HFF-Myc (cell line): ENCODE results near the gene FCAMR.
"Not testable (repeated sequence)": the region's sequence is repeated elsewhere in the genome, so short reads cannot be mapped to it uniquely, and the experiment has no call there.

ENCODE experiments used
- DNase-seq: peaks from one replicate; pipeline ENCODE4 v3.0.0-alpha.2; 2011; ENCODE audit warnings: low read depth; ENCODE audit errors: extremely low read depth
- H3K4me3 ChIP-seq: replicated peaks from 2 replicates; pipeline ENCODE4 v1.5.1; 2011; ENCODE audit warnings: low read depth, mild to moderate bottlenecking, control low read depth, low read length
- CTCF ChIP-seq: IDR thresholded peaks from 2 replicates; pipeline ENCODE4 v1.5.1; 2012; ENCODE audit warnings: mild to moderate bottlenecking, low read depth, low read length, control low read depth; ENCODE audit errors: missing control alignments

The FCAMR gene

GRCh38 chr1:206931709-206932108 is 38.6 kb downstream of the FCAMR start:
- DNase-seq = no peak
- H3K4me3 ChIP-seq = no peak overlapping the region
- TF ChIP-seq CTCF = peak; percentile 17

- no peak for DNase-seq
- no peak overlapping the region for H3K4me3 ChIP-seq
- TF ChIP-seq CTCF = no peak
Measured at GRCh38 chr1:206930210-206930798, 40.0 kb downstream of the FCAMR start.

- no peak overlapping the region for H3K4me3 ChIP-seq
- no peak for TF ChIP-seq CTCF
- no peak for DNase-seq
Measured at GRCh38 chr1:206929524-206929923, 40.7 kb downstream of the FCAMR start.

- TF ChIP-seq CTCF = no peak
- no peak for DNase-seq
- no peak overlapping the region for H3K4me3 ChIP-seq
Measured at GRCh38 chr1:206926286-206926685, 44.0 kb downstream of the FCAMR start.

- TF ChIP-seq CTCF = no peak
- H3K4me3 ChIP-seq = no peak overlapping the region
- DNase-seq = no peak
Measured at GRCh38 chr1:206925106-206925736, 45.0 kb downstream of the FCAMR start.

- no peak overlapping the region for H3K4me3 ChIP-seq
- no peak for TF ChIP-seq CTCF
- no peak for DNase-seq
Measured at GRCh38 chr1:206924592-206925105, 45.6 kb downstream of the FCAMR start.

- H3K4me3 ChIP-seq, DNase-seq: not testable (repeated sequence)
Measured at GRCh38 chr1:206923961-206924557, 46.2 kb downstream of the FCAMR start.
